ENCODE results near the gene CLSTN2.
"Not testable (repeated sequence)": the region's sequence is repeated elsewhere in the genome, so short reads cannot be mapped to it uniquely, and the experiment has no call there.

CLSTN2 gene

GRCh38 chr3:140420621-140421357 is 485.8 kb downstream of the CLSTN2 start:
- CTCF ChIA-PET: no interaction called here
- POLR2A ChIA-PET: no interaction called here
- DNase-seq (ENCODE audit: extremely low spot score): no peak
- no peak for TF ChIP-seq HDGF (IDR thresholded peaks at IDR 0.05; ENCODE audit: borderline replicate concordance)

- DNase-seq (ENCODE audit: extremely low spot score): no peak
- ChIA-PET CTCF (no interaction called here), POLR2A (no interaction called here)
- TF ChIP-seq HDGF (IDR thresholded peaks at IDR 0.05; ENCODE audit: borderline replicate concordance) (no peak), ARNT (IDR thresholded peaks at IDR 0.05) (no peak), FOXM1 (IDR thresholded peaks at IDR 0.05; ENCODE audit: borderline replicate concordance) (no peak), SUZ12 (IDR thresholded peaks at IDR 0.05) (no peak), FOXA1 (IDR thresholded peaks at IDR 0.05) (no peak), BHLHE40 (IDR thresholded peaks at IDR 0.05; ENCODE audit: borderline replicate concordance) (no peak), LEF1 (IDR thresholded peaks at IDR 0.05; ENCODE audit: borderline replicate concordance) (no peak), NFRKB (IDR thresholded peaks at IDR 0.05) (no peak), L3MBTL2 (conservative IDR thresholded peaks at IDR 0.05) (no peak), SP1 (IDR thresholded peaks at IDR 0.05) (no peak), TARDBP (IDR thresholded peaks at IDR 0.05) (no peak), ELF4 (IDR thresholded peaks at IDR 0.05) (no peak)
These were observed 486.9 kb downstream of the CLSTN2 start for GRCh38 chr3:140421884-140422283.

GRCh38 chr3:140423146-140423545 is 488.2 kb downstream of the CLSTN2 start:
- TF ChIP-seq HDGF (IDR thresholded peaks at IDR 0.05; ENCODE audit: borderline replicate concordance) (no peak), CTBP1 (IDR thresholded peaks at IDR 0.05; ENCODE audit: borderline replicate concordance) (no peak), SP1 (IDR thresholded peaks at IDR 0.05) (no peak), NFRKB (IDR thresholded peaks at IDR 0.05) (no peak), BHLHE40 (IDR thresholded peaks at IDR 0.05; ENCODE audit: borderline replicate concordance) (no peak), L3MBTL2 (conservative IDR thresholded peaks at IDR 0.05) (no peak), LEF1 (IDR thresholded peaks at IDR 0.05; ENCODE audit: borderline replicate concordance) (no peak), TARDBP (IDR thresholded peaks at IDR 0.05) (no peak), SUZ12 (IDR thresholded peaks at IDR 0.05) (no peak), FOXA1 (IDR thresholded peaks at IDR 0.05) (no peak), FOXK2 (IDR thresholded peaks at IDR 0.05) (no peak), ELF4 (IDR thresholded peaks at IDR 0.05) (no peak), ARNT (IDR thresholded peaks at IDR 0.05) (no peak), FOXM1 (IDR thresholded peaks at IDR 0.05; ENCODE audit: borderline replicate concordance) (no peak), ZNF384 (IDR thresholded peaks at IDR 0.05) (no peak)
- TF ChIP-seq, protein P1, sequence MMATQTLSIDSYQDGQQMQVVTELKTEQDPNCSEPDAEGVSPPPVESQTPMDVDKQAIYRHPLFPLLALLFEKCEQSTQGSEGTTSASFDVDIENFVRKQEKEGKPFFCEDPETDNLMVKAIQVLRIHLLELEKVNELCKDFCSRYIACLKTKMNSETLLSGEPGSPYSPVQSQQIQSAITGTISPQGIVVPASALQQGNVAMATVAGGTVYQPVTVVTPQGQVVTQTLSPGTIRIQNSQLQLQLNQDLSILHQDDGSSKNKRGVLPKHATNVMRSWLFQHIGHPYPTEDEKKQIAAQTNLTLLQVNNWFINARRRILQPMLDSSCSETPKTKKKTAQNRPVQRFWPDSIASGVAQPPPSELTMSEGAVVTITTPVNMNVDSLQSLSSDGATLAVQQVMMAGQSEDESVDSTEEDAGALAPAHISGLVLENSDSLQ (IDR thresholded peaks at IDR 0.05): no peak
- DNase-seq (ENCODE audit: extremely low spot score): no peak
- ChIA-PET POLR2A (no interaction called here), CTCF (interaction anchor here (0.6 kb wide), 1 partner anchor 39 kb away, joined by 5 read pairs; no protein-coding TSS in a partner anchor)

- DNase-seq (ENCODE audit: extremely low spot score); POLR2A ChIA-PET; CTCF ChIA-PET: not testable (repeated sequence)
These were observed 488.6 kb downstream of the CLSTN2 start for GRCh38 chr3:140423574-140423973.

- TF ChIP-seq, protein P1 (IDR thresholded peaks at IDR 0.05): no peak
- TF ChIP-seq FOXM1 (IDR thresholded peaks at IDR 0.05; ENCODE audit: borderline replicate concordance) (no peak), ELF4 (IDR thresholded peaks at IDR 0.05) (no peak), CTBP1 (IDR thresholded peaks at IDR 0.05; ENCODE audit: borderline replicate concordance) (no peak), L3MBTL2 (conservative IDR thresholded peaks at IDR 0.05) (no peak), BHLHE40 (IDR thresholded peaks at IDR 0.05; ENCODE audit: borderline replicate concordance) (no peak)
- CTCF ChIA-PET: no interaction called here
- POLR2A ChIA-PET: no interaction called here
- DNase-seq (ENCODE audit: extremely low spot score): no peak
These were observed 489.2 kb downstream of the CLSTN2 start for GRCh38 chr3:140424211-140424610.

GRCh38 chr3:140424726-140425125 is 489.7 kb downstream of the CLSTN2 start:
- TF ChIP-seq NFRKB (IDR thresholded peaks at IDR 0.05): no peak
- no peak for TF ChIP-seq ZNF384 (IDR thresholded peaks at IDR 0.05)
- no peak for TF ChIP-seq BHLHE40 (IDR thresholded peaks at IDR 0.05; ENCODE audit: borderline replicate concordance)
- no peak for TF ChIP-seq ELF4 (IDR thresholded peaks at IDR 0.05)
- no peak for TF ChIP-seq CTBP1 (IDR thresholded peaks at IDR 0.05; ENCODE audit: borderline replicate concordance)
- TF ChIP-seq FOXK2 (IDR thresholded peaks at IDR 0.05): no peak
- TF ChIP-seq L3MBTL2 (conservative IDR thresholded peaks at IDR 0.05): no peak
- TF ChIP-seq ARNT (IDR thresholded peaks at IDR 0.05): no peak
- TF ChIP-seq, protein P1 (IDR thresholded peaks at IDR 0.05): no peak
- no peak for TF ChIP-seq SP1 (IDR thresholded peaks at IDR 0.05)
- no peak for TF ChIP-seq TARDBP (IDR thresholded peaks at IDR 0.05)
- TF ChIP-seq HDGF (IDR thresholded peaks at IDR 0.05; ENCODE audit: borderline replicate concordance): no peak
- no peak for TF ChIP-seq FOXM1 (IDR thresholded peaks at IDR 0.05; ENCODE audit: borderline replicate concordance)
- TF ChIP-seq SUZ12 (IDR thresholded peaks at IDR 0.05): no peak
- TF ChIP-seq FOXA1 (IDR thresholded peaks at IDR 0.05): no peak
- no peak for TF ChIP-seq LEF1 (IDR thresholded peaks at IDR 0.05; ENCODE audit: borderline replicate concordance)
- CTCF ChIA-PET: no interaction called here
- DNase-seq (ENCODE audit: extremely low spot score): no peak
- POLR2A ChIA-PET: no interaction called here

All from HEK293T (cell line).